Stomach (tissue), 4 donors: Measurements from ENCODE around the gene RALGAPA2.

Experiments used
- CTCF ChIP-seq, 7 experiments: fragments of 450-650 bp in 4 of 7; fragments of 200-600 bp in 3 of 7; sonication (generic) in 3 of 7; IDR thresholded peaks; one replicate each; pipeline ENCODE4 v1.5.1; 2016 to 2019; ENCODE audit warnings: antibody characterized with exemption in 7 of 7, control low read depth in 2 of 7, mild to moderate bottlenecking in 1 of 7
- EP300 ChIP-seq: sonication (generic); formaldehyde crosslinking; IDR thresholded peaks from one replicate; pipeline ENCODE4 v1.6.1; 2017; ENCODE audit warnings: antibody characterized with exemption
- POLR2A ChIP-seq, 4 donors: fragments of 450-650 bp; IDR thresholded peaks; one replicate each; pipeline ENCODE4 v1.6.1; 2016; ENCODE audit warnings: antibody characterized with exemption in 4 of 4, control low read depth in 2 of 4, mild to moderate bottlenecking in 1 of 4, moderate library complexity in 1 of 4
- POLR2AphosphoS5 ChIP-seq, 3 donors: sonication (generic); formaldehyde crosslinking; IDR thresholded peaks; one replicate each; pipeline ENCODE4 v1.6.1; 2016; ENCODE audit warnings: antibody characterized with exemption in 3 of 3

DNA sequence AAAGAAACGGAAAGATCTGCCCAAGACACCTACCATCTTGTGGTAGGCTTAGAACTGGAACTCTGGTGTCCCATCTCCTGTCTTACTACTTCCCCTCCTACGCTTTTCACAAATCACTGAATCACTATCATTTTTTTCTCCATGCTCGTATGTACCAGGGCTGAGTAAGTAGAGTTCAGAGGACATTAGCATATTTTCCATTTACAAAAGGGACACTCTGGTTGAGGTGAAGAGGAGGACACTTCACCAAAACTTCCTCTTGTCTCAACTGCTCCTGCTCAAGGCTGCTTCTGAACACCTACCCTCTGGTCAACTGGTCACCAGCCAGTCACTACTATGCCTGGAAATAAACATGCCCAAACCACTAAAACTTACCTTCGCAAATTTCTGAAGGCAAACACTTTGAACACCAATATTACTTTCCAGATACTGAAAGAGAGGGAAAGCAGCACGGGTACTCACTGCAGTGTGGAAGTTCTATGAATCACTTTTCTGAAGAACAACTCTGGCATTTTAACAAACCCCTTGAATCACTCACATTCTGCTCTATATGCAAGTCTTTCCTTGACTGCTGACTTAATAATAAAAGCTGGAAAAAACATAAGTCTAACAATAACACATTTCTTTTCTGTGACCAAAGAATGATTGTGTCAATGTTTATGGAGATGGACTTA, 221.2 kb downstream of the RALGAPA2 start:
- TF ChIP-seq POLR2A (IDR thresholded peaks at IDR 0.05) (no peak), CTCF (IDR thresholded peaks at IDR 0.05) (no peak), EP300 (no peak), POLR2AphosphoS5 (IDR thresholded peaks at IDR 0.05) (no peak)
